Left ventricle myocardium inferior (tissue), 1 donor: Measurements from ENCODE around the gene CAPN5. TPM values are rescaled to one million over a fixed set of nuclear protein-coding genes. Genes with fewer than 3 reads are reported as not detected.

Experiments used
- DNase-seq: peaks from one replicate; pipeline ENCODE4 v3.0.0-alpha.2; 2020
- H3K27ac ChIP-seq: fragments of 200-600 bp; replicated peaks from 2 replicates; pipeline ENCODE4 v1.8.0; 2021
- H3K27me3 ChIP-seq: fragments of 200-600 bp; 2 replicates; pipeline ENCODE4 v1.8.0; 2021; ENCODE audit warnings: low read depth
- H3K36me3 ChIP-seq: fragments of 200-600 bp; 2 replicates; pipeline ENCODE4 v1.8.0; 2021
- H3K4me1 ChIP-seq: fragments of 200-600 bp; 2 replicates; pipeline ENCODE4 v1.8.0; 2021
- H3K4me3 ChIP-seq: fragments of 200-600 bp; 2 replicates; pipeline ENCODE4 v1.8.0; 2021; ENCODE audit warnings: mild to moderate bottlenecking, moderate library complexity
- H3K9me3 ChIP-seq: fragments of 200-600 bp; replicated peaks from 2 replicates; pipeline ENCODE4 v1.8.0; 2021
- intact Hi-C: fragments of 100-400 bp; cut with micrococcal nuclease; formaldehyde crosslinking; loops from one replicate; pipeline ENCODE4 v1.11.0; 2022
- total RNA-seq: library from RNA; stranded (reverse); fragmentation: NEBNext Ultra II Directional; extraction: Animal tissue kit (Norgen Biotek cat#: 25700); gene quantifications from one replicate; pipeline ENCODE4 v1.2.1, GENCODE V29; 2021
- TF ChIP-seq, protein P1 (sequence below): fragments of 200-600 bp; IDR thresholded peaks from 2 replicates; pipeline ENCODE4 v1.8.0; 2021; ENCODE audit warnings: antibody characterized with exemption, mild to moderate bottlenecking, borderline replicate concordance
- donor health status: DM: no; HTN: yes; CAD: no; lungs with severe emphysema.

The CAPN5 gene
- total RNA-seq, 1 donor from 2014 or later: 2.3 TPM

DNA sequence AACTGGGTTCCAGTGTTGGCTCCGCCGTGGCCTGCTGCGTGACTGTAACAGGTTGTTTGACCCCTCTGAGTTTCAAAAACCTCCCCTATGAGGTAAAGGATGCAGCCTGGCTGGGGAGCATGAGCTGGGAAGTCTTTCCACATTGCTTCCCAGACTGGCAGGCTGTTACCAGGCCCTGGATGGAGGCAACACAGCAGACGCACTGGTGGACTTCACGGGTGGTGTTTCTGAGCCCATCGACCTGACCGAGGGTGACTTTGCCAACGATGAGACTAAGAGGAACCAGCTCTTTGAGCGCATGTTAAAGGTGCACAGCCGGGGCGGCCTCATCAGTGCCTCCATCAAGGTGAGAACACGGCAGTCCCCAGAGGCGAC, 47.3 kb downstream of the CAPN5 start:
- Histone ChIP-seq H3K27me3 (no peaks in the 10 kb centered on the region), H3K36me3 (no peaks in the 10 kb centered on the region), H3K9me3 (no peaks in the 10 kb centered on the region), H3K27ac (no peak overlapping the region), H3K4me3 (no peak overlapping the region), H3K4me1 (peaks cover 5% of the 10 kb centered on the region)
- TF ChIP-seq, protein P1, sequence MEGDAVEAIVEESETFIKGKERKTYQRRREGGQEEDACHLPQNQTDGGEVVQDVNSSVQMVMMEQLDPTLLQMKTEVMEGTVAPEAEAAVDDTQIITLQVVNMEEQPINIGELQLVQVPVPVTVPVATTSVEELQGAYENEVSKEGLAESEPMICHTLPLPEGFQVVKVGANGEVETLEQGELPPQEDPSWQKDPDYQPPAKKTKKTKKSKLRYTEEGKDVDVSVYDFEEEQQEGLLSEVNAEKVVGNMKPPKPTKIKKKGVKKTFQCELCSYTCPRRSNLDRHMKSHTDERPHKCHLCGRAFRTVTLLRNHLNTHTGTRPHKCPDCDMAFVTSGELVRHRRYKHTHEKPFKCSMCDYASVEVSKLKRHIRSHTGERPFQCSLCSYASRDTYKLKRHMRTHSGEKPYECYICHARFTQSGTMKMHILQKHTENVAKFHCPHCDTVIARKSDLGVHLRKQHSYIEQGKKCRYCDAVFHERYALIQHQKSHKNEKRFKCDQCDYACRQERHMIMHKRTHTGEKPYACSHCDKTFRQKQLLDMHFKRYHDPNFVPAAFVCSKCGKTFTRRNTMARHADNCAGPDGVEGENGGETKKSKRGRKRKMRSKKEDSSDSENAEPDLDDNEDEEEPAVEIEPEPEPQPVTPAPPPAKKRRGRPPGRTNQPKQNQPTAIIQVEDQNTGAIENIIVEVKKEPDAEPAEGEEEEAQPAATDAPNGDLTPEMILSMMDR: no peak
- intact Hi-C loops: no loop called here
- no peak for DNase-seq

- intact Hi-C loops: no loop called here
Observed at GRCh38 chr11:77115181-77115611, 48.4 kb downstream of the CAPN5 start.

DNA sequence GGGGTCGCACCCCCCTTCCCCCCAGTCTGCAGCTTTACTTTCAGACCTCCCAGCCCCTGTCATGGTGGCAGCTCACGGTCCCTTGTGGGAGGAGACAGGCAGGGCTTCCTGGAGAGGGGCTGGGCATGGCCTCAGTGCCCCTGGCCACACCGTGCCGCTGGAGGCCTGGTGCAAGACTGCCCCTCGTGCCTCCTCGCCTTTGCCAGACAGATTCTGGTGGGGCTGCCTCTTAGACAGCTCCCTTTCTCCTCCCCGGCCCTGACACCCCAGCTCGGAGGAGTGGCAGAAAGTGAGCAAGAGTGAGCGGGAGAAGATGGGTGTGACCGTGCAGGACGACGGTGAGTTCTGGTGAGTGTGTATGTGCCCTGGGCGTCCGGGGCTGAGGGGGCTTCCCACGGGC, 49.2 kb downstream of the CAPN5 start:
- no peak for DNase-seq
- TF ChIP-seq, protein P1: no peak
- Histone ChIP-seq H3K36me3 (no peaks in the 10 kb centered on the region), H3K27me3 (no peaks in the 10 kb centered on the region), H3K4me3 (no peak overlapping the region), H3K27ac (no peak overlapping the region), H3K4me1 (no peaks in the 10 kb centered on the region), H3K9me3 (no peaks in the 10 kb centered on the region)
- intact Hi-C loops: no loop called here

More at GRCh38 chr11:77115181-77115611, 48.4 kb downstream of the CAPN5 start:
- no peak overlapping the region for H3K27ac ChIP-seq
- no peak for DNase-seq
- no peak overlapping the region for H3K4me3 ChIP-seq
- TF ChIP-seq, protein P1: no peak
- no peaks in the 10 kb centered on the region for H3K36me3 ChIP-seq
- no peaks in the 10 kb centered on the region for H3K27me3 ChIP-seq
- H3K9me3 ChIP-seq: no peaks in the 10 kb centered on the region
- H3K4me1 ChIP-seq: no peaks in the 10 kb centered on the region

DNA sequence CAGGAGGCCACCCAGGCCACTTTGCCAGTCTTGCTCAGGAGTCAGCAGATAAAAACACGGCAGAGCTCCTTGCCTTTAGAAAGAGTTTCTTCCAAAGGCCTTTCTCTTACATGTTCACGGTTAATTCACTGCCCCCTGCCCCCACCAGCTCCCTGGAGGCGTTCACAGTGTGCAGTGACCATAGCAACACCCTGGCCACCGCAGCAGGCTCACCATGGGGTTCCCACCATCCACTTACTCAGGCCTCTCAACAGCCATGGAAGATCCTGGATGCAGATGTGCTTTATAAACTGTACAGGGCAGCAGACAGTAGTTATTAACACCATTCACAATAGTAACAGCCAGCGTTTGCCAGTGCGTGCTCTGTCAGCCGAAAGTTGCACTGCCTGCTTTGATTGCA, 50.7 kb downstream of the CAPN5 start:
- no peak for DNase-seq
- TF ChIP-seq, protein P1: no peak
- Histone ChIP-seq H3K9me3 (no peaks in the 10 kb centered on the region), H3K27me3 (no peaks in the 10 kb centered on the region), H3K27ac (no peak overlapping the region), H3K36me3 (no peaks in the 10 kb centered on the region), H3K4me3 (no peak overlapping the region), H3K4me1 (no peaks in the 10 kb centered on the region)
- intact Hi-C loops: no loop called here

GRCh38 chr11:77118086-77118485, 51.3 kb downstream of the CAPN5 start:
- Histone ChIP-seq H3K36me3 (no peaks in the 10 kb centered on the region), H3K27ac (no peak overlapping the region)
- TF ChIP-seq, protein P1: no peak

GRCh38 chr11:77118971-77119370, 52.2 kb downstream of the CAPN5 start:
- TF ChIP-seq, protein P1: no peak
- no peaks in the 10 kb centered on the region for H3K27me3 ChIP-seq
- no peaks in the 10 kb centered on the region for H3K4me1 ChIP-seq
- H3K27ac ChIP-seq: peak overlapping the region; percentile 16
- no peaks in the 10 kb centered on the region for H3K36me3 ChIP-seq
- no peaks in the 10 kb centered on the region for H3K9me3 ChIP-seq
- intact Hi-C loops: no loop called here
- no peak overlapping the region for H3K4me3 ChIP-seq
- DNase-seq: no peak

More at GRCh38 chr11:77118086-77118485, 51.3 kb downstream of the CAPN5 start:
- intact Hi-C loops: no loop called here
- DNase-seq: no peak
- Histone ChIP-seq H3K4me1 (no peaks in the 10 kb centered on the region), H3K27me3 (no peaks in the 10 kb centered on the region), H3K4me3 (no peak overlapping the region), H3K9me3 (no peaks in the 10 kb centered on the region)
